ENCODE measurements around the gene RDH11.
A peak's percentile ranks its signal among the peaks of the same experiment; 100 is the strongest.
"Not testable (repeated sequence)": the region's sequence is repeated elsewhere in the genome, so short reads cannot be mapped to it uniquely, and the experiment has no call there.

Gene RDH11

GRCh38 chr14:67703997-67704396 is 8.4 kb upstream of the RDH11 start:
- no peak for FAIRE-seq

GRCh38 chr14:67701492-67701891 is 5.9 kb upstream of the RDH11 start, which contains the start of gene RDH12:
Gene RDH12, plus strand, starts transcription at chr14:67701886. Its CDS starts 20,757 bp downstream, at chr14:67722643.
- not testable (repeated sequence) for FAIRE-seq

GRCh38 chr14:67698179-67698578 is 2.6 kb upstream of the RDH11 start:
- no peak for FAIRE-seq

- FAIRE-seq: no peak
Observed at GRCh38 chr14:67697006-67697405, 1.4 kb upstream of the RDH11 start.

- FAIRE-seq: no peak
Observed at GRCh38 chr14:67694791-67695393, 672 bp downstream of the RDH11 start.

- FAIRE-seq: no peak
Observed at GRCh38 chr14:67690011-67690410, 5.6 kb downstream of the RDH11 start.

GRCh38 chr14:67683842-67684241 is 11.7 kb downstream of the RDH11 start:
- no peak for FAIRE-seq

- no peak for FAIRE-seq
Observed at GRCh38 chr14:67680941-67681340, 14.6 kb downstream of the RDH11 start.

- FAIRE-seq: no peak
Observed at GRCh38 chr14:67680121-67680602, 15.4 kb downstream of the RDH11 start.

- FAIRE-seq: no peak
Observed at GRCh38 chr14:67679006-67679405, 16.6 kb downstream of the RDH11 start.

- no peak for FAIRE-seq
Observed at GRCh38 chr14:67675219-67675582, 20.4 kb downstream of the RDH11 start.

- no peak for FAIRE-seq
Observed at GRCh38 chr14:67674480-67675218, 20.9 kb downstream of the RDH11 start, which contains the start of gene VTI1B. Gene VTI1B, minus strand, starts transcription at chr14:67674632. Its CDS starts 143 bp downstream, at chr14:67674489.

- no peak for FAIRE-seq
Observed at GRCh38 chr14:67674139-67674479, 21.5 kb downstream of the RDH11 start.

GRCh38 chr14:67673451-67673850 is 22.1 kb downstream of the RDH11 start:
- no peak for FAIRE-seq

GRCh38 chr14:67668559-67668958 is 27.0 kb downstream of the RDH11 start:
- no peak for FAIRE-seq

- FAIRE-seq: peak; percentile 77
Observed at GRCh38 chr14:67666750-67667449, 28.7 kb downstream of the RDH11 start.

- FAIRE-seq: no peak
Observed at GRCh38 chr14:67665868-67666267, 29.7 kb downstream of the RDH11 start.

GRCh38 chr14:67663633-67664032 is 31.9 kb downstream of the RDH11 start:
- no peak for FAIRE-seq

- FAIRE-seq: no peak
Observed at GRCh38 chr14:67653651-67654280, 41.8 kb downstream of the RDH11 start.

- no peak for FAIRE-seq
Observed at GRCh38 chr14:67652189-67652588, 43.4 kb downstream of the RDH11 start.

GRCh38 chr14:67650694-67651093 is 44.9 kb downstream of the RDH11 start:
- FAIRE-seq: no peak

GRCh38 chr14:67650151-67650550 is 45.4 kb downstream of the RDH11 start:
- no peak for FAIRE-seq

GRCh38 chr14:67646131-67646530 is 49.4 kb downstream of the RDH11 start:
- no peak for FAIRE-seq

Data from A204.1 (cell line).